Uterus (tissue), 2 donors: Measurements from ENCODE around the gene UBXN6.

Experiments used
- POLR2A ChIP-seq, 2 donors: fragments of 450-650 bp; IDR thresholded peaks; one replicate each; pipeline ENCODE4 v1.6.1; 2016; ENCODE audit warnings: antibody characterized with exemption in 2 of 2, mild to moderate bottlenecking in 1 of 2, moderate library complexity in 1 of 2
- TF ChIP-seq, protein P1 (sequence below), 4 experiments: fragments of 200-600 bp in 2 of 4; fragments of 450-650 bp in 2 of 4; sonication (generic) in 2 of 4; IDR thresholded peaks; one replicate each; pipeline ENCODE4 v1.5.1; 2016 to 2019; ENCODE audit warnings: antibody characterized with exemption in 4 of 4, mild to moderate bottlenecking in 2 of 4, moderate library complexity in 1 of 4

DNA sequence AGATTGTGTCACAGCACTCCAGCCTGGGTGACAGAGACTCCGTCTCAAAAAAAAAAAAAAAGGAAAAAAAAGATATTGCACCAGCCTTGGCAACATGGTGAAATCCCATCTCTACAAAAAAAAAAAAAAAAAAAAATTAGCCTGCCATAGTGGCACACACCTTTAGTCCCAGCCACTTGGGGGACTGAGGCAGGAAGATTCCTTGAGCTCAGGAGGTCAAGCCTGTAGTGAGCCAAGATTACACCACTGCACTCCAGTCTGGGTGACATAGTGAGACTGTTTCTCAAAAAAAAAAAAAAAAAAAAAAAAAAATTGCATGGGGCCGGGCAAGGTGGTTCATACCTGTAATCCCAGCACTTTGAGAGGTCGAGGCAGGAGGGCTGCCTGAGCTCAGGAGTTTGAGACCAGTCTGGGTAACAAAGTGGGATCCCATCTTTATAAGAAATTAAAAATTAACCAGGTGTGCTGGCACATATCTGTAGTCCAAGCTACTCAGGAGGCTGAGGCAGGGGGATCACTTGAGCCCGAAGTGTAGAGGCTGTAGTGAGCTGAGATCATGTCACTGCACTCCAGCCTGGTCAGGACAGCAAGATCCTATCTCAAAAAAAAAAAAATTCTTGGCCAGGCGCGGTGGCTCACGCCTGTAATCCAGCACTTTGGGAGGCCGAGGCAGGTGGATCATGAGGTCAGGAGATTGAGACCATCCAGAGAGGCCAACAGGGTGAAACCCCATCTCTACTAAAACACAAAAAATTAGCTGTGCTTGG, 7.4 kb upstream of the UBXN6 start:
- TF ChIP-seq, protein P1, sequence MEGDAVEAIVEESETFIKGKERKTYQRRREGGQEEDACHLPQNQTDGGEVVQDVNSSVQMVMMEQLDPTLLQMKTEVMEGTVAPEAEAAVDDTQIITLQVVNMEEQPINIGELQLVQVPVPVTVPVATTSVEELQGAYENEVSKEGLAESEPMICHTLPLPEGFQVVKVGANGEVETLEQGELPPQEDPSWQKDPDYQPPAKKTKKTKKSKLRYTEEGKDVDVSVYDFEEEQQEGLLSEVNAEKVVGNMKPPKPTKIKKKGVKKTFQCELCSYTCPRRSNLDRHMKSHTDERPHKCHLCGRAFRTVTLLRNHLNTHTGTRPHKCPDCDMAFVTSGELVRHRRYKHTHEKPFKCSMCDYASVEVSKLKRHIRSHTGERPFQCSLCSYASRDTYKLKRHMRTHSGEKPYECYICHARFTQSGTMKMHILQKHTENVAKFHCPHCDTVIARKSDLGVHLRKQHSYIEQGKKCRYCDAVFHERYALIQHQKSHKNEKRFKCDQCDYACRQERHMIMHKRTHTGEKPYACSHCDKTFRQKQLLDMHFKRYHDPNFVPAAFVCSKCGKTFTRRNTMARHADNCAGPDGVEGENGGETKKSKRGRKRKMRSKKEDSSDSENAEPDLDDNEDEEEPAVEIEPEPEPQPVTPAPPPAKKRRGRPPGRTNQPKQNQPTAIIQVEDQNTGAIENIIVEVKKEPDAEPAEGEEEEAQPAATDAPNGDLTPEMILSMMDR (IDR thresholded peaks at IDR 0.05), result no peak
- TF ChIP-seq POLR2A (IDR thresholded peaks at IDR 0.05), result no peak
